DMS 273 (cell line): Measurements from ENCODE around the gene FOXO6.

Experiments used
- DNase-seq: peaks from one replicate; lab custom pipeline; 2025; ENCODE audit not compliant: unreplicated experiment; lab: John Stamatoyannopoulos, UW

Gene FOXO6

GRCh38 chr1:41397020-41397419, 35.8 kb downstream of the FOXO6 start:
- no peak for DNase-seq

- DNase-seq: peak; percentile 99
Measured at GRCh38 chr1:41397753-41398330, 36.6 kb downstream of the FOXO6 start.

GRCh38 chr1:41399145-41399795, 38.0 kb downstream of the FOXO6 start:
- peak; percentile 100 for DNase-seq

- DNase-seq: peak; percentile 100
Measured at GRCh38 chr1:41400225-41400624, 39.0 kb downstream of the FOXO6 start.

GRCh38 chr1:41401899-41402298, 40.7 kb downstream of the FOXO6 start:
- DNase-seq: peak; percentile 94

GRCh38 chr1:41404308-41404761, 43.1 kb downstream of the FOXO6 start:
- peak; percentile 100 for DNase-seq

GRCh38 chr1:41407664-41408252, 46.5 kb downstream of the FOXO6 start:
- no peak for DNase-seq

GRCh38 chr1:41408691-41409090, 47.5 kb downstream of the FOXO6 start:
- DNase-seq: no peak

- DNase-seq: no peak
Measured at GRCh38 chr1:41409825-41410224, 48.6 kb downstream of the FOXO6 start.

GRCh38 chr1:41410462-41410861, 49.2 kb downstream of the FOXO6 start:
- no peak for DNase-seq

GRCh38 chr1:41411229-41411628, 50.0 kb downstream of the FOXO6 start:
- peak; percentile 97 for DNase-seq

- DNase-seq: peak; percentile 98
Measured at GRCh38 chr1:41412748-41413147, 51.5 kb downstream of the FOXO6 start.

- no peak for DNase-seq
Measured at GRCh38 chr1:41413748-41414281, 52.6 kb downstream of the FOXO6 start.

GRCh38 chr1:41414296-41414695, 53.1 kb downstream of the FOXO6 start:
- DNase-seq: peak; percentile 97

GRCh38 chr1:41414716-41415306, 53.6 kb downstream of the FOXO6 start:
- DNase-seq: no peak

GRCh38 chr1:41416081-41416480, 54.8 kb downstream of the FOXO6 start:
- no peak for DNase-seq

GRCh38 chr1:41416552-41417334, 55.5 kb downstream of the FOXO6 start:
- DNase-seq: peak; percentile 100

- no peak for DNase-seq
Measured at GRCh38 chr1:41417335-41417682, 56.1 kb downstream of the FOXO6 start.

- DNase-seq: no peak
Measured at GRCh38 chr1:41417746-41418145, 56.5 kb downstream of the FOXO6 start.

GRCh38 chr1:41418857-41419583, 57.8 kb downstream of the FOXO6 start:
- peak; percentile 100 for DNase-seq
